PC-3 (cell line): Measurements from ENCODE around the gene ENTHD1. TPM values are rescaled to one million over a fixed set of nuclear protein-coding genes. Genes with fewer than 3 reads are reported as not detected.

Experiments used
- ATAC-seq: fragments of 200-7000 bp; cut with Tn5 transposase; 2 replicates; pipeline ENCODE4 v1.9.1; 2020; ENCODE audit warnings: mild to moderate bottlenecking, moderate library complexity
- BruUV-seq: library from RNA; stranded (reverse); fragments of 400-500 nt; replicated peaks from 2 replicates; lab custom pipeline; 2021; lab: Mats Ljungman, UMichigan
- CTCF ChIA-PET: fragments of 300-600 bp; sonication (Branson Sonifier 250); formaldehyde crosslinking; loops from one replicate; lab custom pipeline; 2022; ENCODE audit warnings: antibody characterized with exemption; lab: Charles Lee
- POLR2A ChIA-PET: fragments of 300-600 bp; sonication (Branson Sonifier 250); formaldehyde crosslinking; loops from one replicate; lab custom pipeline; 2022; ENCODE audit warnings: antibody characterized with exemption; ENCODE audit not compliant: unreplicated experiment; lab: Charles Lee
- DNase-seq: peaks from one replicate; pipeline ENCODE4 v3.0.0-alpha.2; 2015
- H2AFZ ChIP-seq: fragments of 300-600 bp; sonication (generic); 2 replicates; pipeline ENCODE4 v1.6.0; 2016; ENCODE audit warnings: antibody characterized with exemption, low read length
- H3F3A ChIP-seq: fragments of 300-600 bp; sonication (generic); one replicate; pipeline ENCODE4 v1.6.0; 2017; ENCODE audit warnings: antibody characterized with exemption, low read length, control low read depth, mild to moderate bottlenecking; ENCODE audit not compliant: unreplicated experiment
- H3K27ac ChIP-seq: fragments of 300-600 bp; sonication (generic); 2 replicates; pipeline ENCODE4 v1.5.1; 2016; ENCODE audit warnings: mild to moderate bottlenecking, low read length
- H3K27me3 ChIP-seq: fragments of 300-600 bp; sonication (generic); 2 replicates; pipeline ENCODE4 v1.6.1; 2016; ENCODE audit warnings: low read length, mixed read lengths
- H3K36me3 ChIP-seq: fragments of 300-600 bp; sonication (generic); 2 replicates; pipeline ENCODE4 v1.6.1; 2016; ENCODE audit warnings: low read depth, mixed run types, low read length, mixed read lengths
- H3K4me1 ChIP-seq: fragments of 300-600 bp; sonication (generic); 2 replicates; pipeline ENCODE4 v1.5.1; 2016; ENCODE audit warnings: low read length; ENCODE audit not compliant: insufficient read depth
- H3K4me2 ChIP-seq: fragments of 300-600 bp; sonication (generic); 2 replicates; pipeline ENCODE4 v1.6.0; 2016; ENCODE audit warnings: low read length
- H3K4me3 ChIP-seq: fragments of 300-600 bp; sonication (generic); 2 replicates; pipeline ENCODE4 v1.5.1; 2016; ENCODE audit warnings: mild to moderate bottlenecking, low read length, mixed read lengths
- H3K79me2 ChIP-seq: fragments of 300-600 bp; sonication (generic); 2 replicates; pipeline ENCODE4 v1.6.1; 2017; ENCODE audit warnings: low read length, mixed read lengths
- H3K9ac ChIP-seq: fragments of 300-600 bp; sonication (generic); 2 replicates; pipeline ENCODE4 v1.6.0; 2016; ENCODE audit warnings: mild to moderate bottlenecking, low read length
- H3K9me2 ChIP-seq: fragments of 300-600 bp; sonication (generic); replicated peaks from 2 replicates; pipeline ENCODE4 v1.6.1; 2016; ENCODE audit warnings: mixed run types, low read length, mixed read lengths
- H3K9me3 ChIP-seq: fragments of 300-600 bp; sonication (generic); 2 replicates; pipeline ENCODE4 v1.6.1; 2016; ENCODE audit warnings: low read length, mixed read lengths
- H4K20me1 ChIP-seq: fragments of 300-600 bp; sonication (generic); 2 replicates; pipeline ENCODE4 v1.6.1; 2016; ENCODE audit warnings: low read length, mixed read lengths
- CTCF ChIP-seq: fragments of 300-600 bp; sonication (generic); conservative IDR thresholded peaks from 2 replicates; pipeline ENCODE4 v1.5.1; 2017; ENCODE audit warnings: antibody characterized with exemption, low read depth, mild to moderate bottlenecking, low read length
- EZH2 ChIP-seq: fragments of 300-600 bp; sonication (generic); IDR thresholded peaks from one replicate; pipeline ENCODE4 v1.6.1; 2017; ENCODE audit warnings: antibody characterized with exemption, mild to moderate bottlenecking, low read length; ENCODE audit not compliant: unreplicated experiment
- EZH2phosphoT487 ChIP-seq: fragments of 300-600 bp; sonication (generic); IDR thresholded peaks from 2 replicates; pipeline ENCODE4 v1.6.1; 2018; ENCODE audit warnings: mild to moderate bottlenecking, antibody characterized with exemption, low read length, borderline replicate concordance
- intact Hi-C: fragments of 100-400 bp; cut with micrococcal nuclease; formaldehyde crosslinking; loops from 2 replicates; pipeline ENCODE4 v1.9.0; 2023
- total RNA-seq: library from RNA; depleted of rRNA; stranded (reverse); fragments of >200 nt; gene quantifications from 2 replicates; pipeline ENCODE4 v1.2.3, GENCODE V29; 2014

Gene ENTHD1
- total RNA-seq, 1 experiment from 2014 or later, result not detected

- CTCF ChIA-PET, result no interaction called here
- H3K9me3 ChIP-seq, result no peaks in the 10 kb centered on the region
- H3K9me2 ChIP-seq, result no peaks in the 10 kb centered on the region
- H2AFZ ChIP-seq, result no peak overlapping the region
- no peak for DNase-seq
- TF ChIP-seq EZH2phosphoT487 (no peak), EZH2 (no peak), CTCF (no peak)
- H3K4me2 ChIP-seq, result no peak overlapping the region
- H3K27me3 ChIP-seq, result peaks cover 52% of the 10 kb centered on the region
- H3K4me1 ChIP-seq, result no peaks in the 10 kb centered on the region
- BruUV-seq, result no TSS peak
- intact Hi-C loops, result no loop called here
- H3K79me2 ChIP-seq, result no peaks in the 10 kb centered on the region
- POLR2A ChIA-PET, result no interaction called here
- no peaks in the 10 kb centered on the region for H4K20me1 ChIP-seq
- H3K27ac ChIP-seq, result no peak overlapping the region
- H3K36me3 ChIP-seq, result no peaks in the 10 kb centered on the region
- no peak overlapping the region for H3K4me3 ChIP-seq
- H3F3A ChIP-seq, result no peaks in the 10 kb centered on the region
- H3K9ac ChIP-seq, result no peak overlapping the region
- no peak for ATAC-seq
Observed at GRCh38 chr22:39868741-39869140, 24.8 kb downstream of the ENTHD1 start.

DNA sequence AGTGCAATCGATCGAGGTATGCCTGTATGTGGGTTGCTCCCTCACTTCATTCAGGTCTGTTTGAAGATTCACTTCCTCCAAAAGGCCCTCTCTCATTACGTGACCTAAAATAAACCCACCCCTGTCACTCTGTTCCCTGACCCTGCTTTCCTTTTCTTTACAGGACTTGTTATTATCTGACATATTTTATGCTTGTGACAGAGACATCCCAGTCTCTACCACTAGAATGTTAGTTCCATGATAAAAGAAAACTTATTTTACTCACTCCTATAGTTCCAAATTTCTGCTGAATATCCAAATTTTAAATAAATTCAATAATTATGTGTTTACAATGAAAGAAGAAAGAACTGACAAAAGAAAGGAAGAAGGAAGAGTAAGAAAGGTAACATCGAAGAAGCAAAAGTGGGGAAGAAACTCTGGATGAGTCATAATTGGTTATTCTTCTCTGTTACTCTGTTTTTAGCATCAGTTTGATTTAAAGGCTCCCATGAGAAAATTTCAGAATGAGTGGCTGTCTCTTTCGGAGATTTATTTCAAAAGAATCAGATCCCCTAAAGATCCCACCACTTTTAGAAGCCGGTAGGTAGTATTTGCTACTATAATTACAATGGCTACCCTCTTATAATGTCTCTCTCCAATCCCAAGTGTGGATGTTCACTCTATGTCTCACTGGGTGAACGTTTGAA, 33.5 kb downstream of the ENTHD1 start:
- peaks cover 48% of the 10 kb centered on the region for H3K27me3 ChIP-seq
- BruUV-seq, result no TSS peak

More for the DNA sequence above, 33.5 kb downstream of the ENTHD1 start:
- H3F3A ChIP-seq, result no peaks in the 10 kb centered on the region
- H2AFZ ChIP-seq, result no peak overlapping the region
- H3K4me1 ChIP-seq, result no peaks in the 10 kb centered on the region
- H3K9me3 ChIP-seq, result no peaks in the 10 kb centered on the region
- no peaks in the 10 kb centered on the region for H4K20me1 ChIP-seq
- H3K36me3 ChIP-seq, result no peaks in the 10 kb centered on the region
- POLR2A ChIA-PET, result no interaction called here
- intact Hi-C loops, result no loop called here
- no peak overlapping the region for H3K27ac ChIP-seq
- ATAC-seq (no peak), DNase-seq (no peak)
- H3K4me3 ChIP-seq, result no peak overlapping the region
- CTCF ChIA-PET, result no interaction called here
- no peaks in the 10 kb centered on the region for H3K9me2 ChIP-seq
- H3K9ac ChIP-seq, result no peak overlapping the region
- H3K79me2 ChIP-seq, result no peaks in the 10 kb centered on the region
- TF ChIP-seq EZH2 (no peak), EZH2phosphoT487 (no peak), CTCF (no peak)
- H3K4me2 ChIP-seq, result no peak overlapping the region
